NCI-H1105 (cell line): ENCODE results near the gene CBFA2T3.

Source experiments
- DNase-seq: peaks from one replicate; lab custom pipeline; 2025; lab: John Stamatoyannopoulos, UW

CBFA2T3 gene

DNA sequence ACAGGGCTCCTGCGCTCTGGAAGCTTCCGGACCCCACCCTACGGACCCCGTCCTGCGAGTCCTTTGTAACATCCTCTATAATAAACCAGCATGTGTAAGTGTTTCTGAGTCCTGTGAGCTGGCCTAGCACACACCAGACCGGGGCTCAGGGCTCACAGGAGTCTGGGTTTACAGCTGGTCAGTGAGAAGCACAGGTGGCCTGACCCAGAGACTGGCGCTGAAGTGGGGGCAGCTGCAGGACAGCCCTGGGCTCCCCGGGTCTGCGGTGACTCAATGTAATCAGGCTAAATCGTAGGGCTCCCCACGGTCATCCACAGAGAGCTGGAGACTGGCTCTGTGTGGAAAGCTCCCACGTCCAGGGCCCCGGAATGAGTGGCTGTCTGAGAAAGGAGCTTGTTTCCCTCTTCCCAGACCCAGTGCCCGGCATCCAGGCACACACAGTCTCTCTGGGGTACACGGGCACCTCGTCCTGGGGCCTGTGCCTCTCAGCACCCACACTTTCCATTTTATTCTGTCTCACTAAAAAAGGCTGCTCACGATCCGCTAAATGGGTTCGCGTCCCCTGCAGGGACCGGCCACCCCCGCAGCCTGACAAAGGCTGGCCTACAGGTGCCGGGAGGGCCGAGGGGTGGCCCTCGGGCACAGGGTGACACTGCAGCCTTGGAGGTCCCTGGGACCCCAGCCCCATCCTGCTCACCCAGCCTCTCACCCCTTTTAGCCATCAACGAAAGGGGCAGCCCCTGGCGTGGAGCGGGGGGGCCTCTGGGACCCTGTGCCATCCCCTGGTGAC, 18.9 kb upstream of the CBFA2T3 start:
- DNase-seq = no peak

DNA sequence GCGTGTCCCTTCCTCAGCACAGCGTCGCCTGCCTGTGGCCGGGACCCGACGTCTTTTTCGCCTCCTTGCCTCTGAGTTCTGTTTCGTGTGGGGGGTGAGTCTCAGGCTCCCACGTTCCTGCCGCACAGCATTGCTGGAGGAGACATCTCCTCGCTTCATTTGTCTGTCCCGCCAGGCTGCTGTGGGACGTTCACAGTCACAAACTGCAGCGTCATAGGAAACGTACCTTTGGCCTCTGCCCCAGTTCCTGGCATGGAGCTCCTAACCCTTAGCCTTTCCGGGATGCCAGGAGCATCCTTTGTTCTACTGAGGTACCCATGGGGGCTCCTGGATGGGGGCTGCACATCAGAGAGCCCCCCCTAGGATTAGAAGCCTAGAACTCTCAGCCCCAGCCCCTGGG, 18.2 kb upstream of the CBFA2T3 start:
- no peak for DNase-seq

DNA sequence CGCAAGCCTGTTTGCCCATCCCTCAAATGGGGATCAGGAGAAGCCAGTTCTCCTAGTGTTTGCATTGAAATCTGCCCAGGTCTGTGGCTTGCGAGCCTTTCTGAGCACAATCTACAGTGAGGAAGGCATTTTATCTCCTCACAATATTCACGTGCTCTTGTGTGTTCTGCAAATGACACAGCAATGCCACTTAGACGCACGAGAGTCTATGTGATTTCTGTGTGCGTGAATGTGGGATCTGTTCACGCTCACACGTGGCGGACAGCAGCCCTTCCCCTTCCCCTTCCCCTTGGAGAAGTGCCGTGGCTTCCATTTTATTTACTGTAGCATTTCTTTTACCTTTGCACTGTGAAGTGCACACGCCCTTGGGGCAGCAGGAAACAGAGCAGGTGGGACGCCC, 17.7 kb upstream of the CBFA2T3 start:
- DNase-seq = no peak

DNA sequence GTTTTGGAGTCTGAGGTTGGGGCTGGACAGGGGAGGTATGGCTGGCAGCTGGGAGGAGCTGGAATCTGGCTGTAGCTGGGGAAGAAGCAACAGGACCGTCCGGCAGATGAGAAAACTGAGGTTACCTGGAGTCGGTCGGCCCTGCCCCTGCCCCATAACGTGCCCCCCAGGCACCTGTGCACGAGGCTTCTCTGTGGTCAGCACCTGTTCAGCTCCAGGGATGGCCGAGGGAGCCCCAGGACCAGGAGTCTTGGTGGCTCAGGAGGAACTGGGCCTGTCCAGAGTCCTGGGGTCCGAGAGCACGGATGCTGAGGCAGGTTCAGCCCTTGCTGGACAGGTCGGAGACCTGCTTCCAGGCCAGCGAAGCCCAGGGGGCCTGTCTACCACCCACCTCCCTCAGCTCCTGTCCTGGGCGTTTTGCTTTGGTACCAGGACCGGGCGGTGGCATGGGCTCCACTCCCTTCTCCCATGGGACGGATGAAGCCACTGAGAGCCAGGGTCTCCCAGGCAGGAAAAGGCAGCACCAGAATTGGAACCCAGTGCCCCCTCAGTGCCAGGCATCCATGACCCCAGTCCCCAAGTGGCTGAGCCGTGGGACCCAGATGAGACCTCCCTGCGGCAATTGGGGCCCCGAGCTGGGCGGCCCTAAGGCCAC, 17.1 kb upstream of the CBFA2T3 start:
- DNase-seq = no peak

DNA sequence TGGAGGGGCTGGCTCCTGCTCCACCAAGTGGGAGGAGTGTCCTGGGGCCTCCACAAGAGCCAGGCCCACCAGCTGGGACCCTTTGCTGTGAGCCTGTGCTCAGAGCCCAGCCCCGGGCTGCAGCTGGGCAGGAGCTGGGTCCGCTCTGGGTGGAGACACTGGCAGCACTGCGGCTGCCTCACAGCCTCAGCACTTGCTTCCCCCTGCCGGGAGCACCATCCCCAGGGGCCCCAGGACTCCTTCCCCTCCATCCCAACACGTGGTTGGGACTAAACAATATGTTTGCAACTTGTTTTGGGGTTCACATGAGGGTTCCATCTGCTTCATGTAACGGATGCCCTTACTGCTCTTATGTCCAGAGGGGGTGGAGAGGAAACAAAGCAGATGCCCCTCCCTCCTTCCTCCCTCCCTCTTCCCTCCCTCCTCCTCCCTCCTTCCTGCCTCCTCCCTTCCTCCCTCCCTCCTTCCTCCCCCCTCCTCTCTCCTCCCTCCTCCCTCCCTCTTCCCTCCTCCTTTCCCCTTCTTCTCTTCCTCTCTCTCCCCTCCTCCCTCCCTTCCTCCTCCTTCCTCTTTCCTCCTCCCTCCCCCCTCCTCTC, 16.3 kb upstream of the CBFA2T3 start:
- no peak for DNase-seq

- no peak for DNase-seq
Measured at GRCh38 chr16:88992351-88993165, 15.6 kb upstream of the CBFA2T3 start.

DNA sequence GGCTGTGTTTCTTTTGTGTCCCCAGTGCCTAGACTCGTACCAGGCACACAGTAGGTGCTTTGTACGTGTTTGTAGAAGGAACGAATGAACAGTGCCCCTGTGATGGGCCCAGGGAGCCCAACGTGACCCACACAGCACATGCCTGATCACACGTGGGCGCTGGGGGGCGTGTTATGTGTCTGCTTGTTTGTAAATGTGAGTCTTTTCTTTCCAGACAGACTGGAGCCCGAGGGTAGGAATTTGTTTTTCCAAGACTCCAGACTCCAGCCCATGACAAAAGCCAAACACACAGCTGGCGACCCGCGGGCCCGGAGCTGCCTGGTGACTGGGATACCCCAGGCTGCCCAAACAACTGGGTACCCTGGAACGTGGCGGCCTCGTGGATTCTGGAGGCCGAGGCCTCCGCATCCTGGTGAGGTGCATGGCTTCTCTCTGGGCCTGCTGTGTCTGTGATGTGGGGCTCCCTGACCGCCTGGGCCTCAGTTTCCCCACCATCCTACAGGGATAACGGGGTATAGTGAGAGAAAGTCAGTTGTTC, 14.9 kb upstream of the CBFA2T3 start:
- no peak for DNase-seq

DNA sequence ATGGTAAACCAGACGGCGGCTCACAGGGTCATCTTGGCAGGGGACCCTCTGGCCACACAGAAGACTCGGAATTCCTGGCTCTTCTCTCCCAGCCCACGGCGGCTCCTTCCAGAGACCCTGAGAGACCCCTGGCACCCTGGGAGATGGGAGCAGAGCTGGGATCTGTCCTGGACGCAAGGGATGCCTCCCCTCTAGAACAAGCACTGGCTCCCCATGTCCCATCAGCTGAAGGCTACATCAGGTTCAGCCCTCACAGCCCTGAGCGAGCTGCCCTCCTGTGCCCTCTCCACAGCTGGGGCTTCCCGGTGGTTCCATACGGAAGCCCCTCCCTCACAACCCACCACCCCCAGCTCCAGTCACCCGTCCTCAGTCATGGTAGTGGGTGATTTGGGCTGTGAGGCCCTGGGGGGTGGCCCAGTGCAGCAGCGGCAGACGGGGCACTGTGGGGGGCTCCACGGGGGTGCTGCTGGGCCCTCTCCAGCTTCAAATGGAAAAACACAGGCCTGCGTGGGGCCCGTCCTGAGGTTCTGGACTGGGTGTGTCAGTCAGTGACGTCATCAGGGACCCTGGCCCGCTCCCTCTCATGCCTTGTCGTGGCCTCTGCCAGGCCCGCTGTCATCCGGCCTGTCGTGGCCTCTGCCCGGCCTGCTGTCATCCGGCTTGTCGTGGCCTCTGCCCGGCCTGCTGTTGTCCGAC, 13.0 kb upstream of the CBFA2T3 start:
- no peak for DNase-seq

DNA sequence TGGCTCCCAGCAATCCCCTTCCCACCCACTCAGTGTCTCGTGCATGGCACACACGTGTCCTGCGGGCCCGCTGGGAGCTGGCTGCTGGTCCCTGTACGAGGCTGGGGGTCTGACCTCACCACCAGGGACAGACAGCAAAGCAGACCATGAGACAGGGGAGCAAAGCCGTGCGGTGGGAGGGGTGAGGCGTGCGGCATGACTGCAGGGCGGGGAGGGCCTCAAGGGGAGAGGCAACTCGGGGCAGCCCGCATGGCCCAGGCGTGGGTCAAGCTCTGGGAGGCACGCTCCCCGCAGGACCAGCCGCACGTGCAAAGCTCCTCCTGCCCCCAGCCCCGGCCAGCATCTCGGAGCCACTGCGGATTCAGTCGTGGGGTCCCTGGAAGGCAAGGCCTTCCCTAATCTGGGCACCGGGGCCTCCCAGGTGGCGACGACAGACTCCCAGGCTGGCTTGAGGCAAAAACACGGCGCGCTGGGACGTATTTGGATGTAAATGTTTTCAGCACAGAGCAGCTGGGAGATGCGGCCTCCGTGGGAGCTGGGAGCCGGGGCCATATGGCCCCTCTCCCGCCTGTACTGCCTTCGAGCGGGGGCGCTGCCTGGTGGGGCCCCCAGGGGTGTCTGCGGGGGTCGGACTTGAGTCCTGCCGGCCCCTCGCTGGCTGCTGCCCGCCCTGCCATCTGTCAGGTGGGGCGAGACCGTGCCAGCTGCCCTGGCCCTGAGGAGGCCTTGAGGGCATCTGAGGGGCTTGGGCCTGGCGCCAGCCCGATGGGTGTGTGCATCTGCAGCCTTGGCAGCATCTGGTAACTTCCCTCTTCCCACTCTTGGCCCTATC, 12.2 kb upstream of the CBFA2T3 start:
- DNase-seq = peak; percentile 48

GRCh38 chr16:88985521-88985920, 8.5 kb upstream of the CBFA2T3 start:
- DNase-seq = no peak

- DNase-seq = no peak
Measured at GRCh38 chr16:88983771-88984687, 7.0 kb upstream of the CBFA2T3 start.

DNA sequence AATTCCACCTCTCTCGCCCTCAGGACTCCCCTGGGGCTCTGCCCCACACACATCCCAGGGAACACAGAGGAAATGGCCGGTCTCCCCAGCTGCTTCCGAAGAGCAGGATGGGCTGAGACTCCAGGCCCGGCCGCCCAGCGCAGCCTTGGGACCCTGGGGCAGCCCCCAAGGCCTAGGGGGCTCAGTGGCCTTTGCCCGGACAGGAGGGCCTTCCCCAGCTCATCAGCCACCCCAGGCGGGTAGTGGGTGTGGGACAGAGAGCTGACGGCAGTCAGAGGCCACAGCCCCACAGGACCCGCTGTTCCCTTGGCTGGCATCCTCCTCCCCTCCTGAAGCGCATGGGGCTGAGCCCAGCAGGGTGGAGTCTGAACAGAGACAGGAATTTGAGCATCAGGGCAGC, 6.2 kb upstream of the CBFA2T3 start:
- no peak for DNase-seq

- no peak for DNase-seq
Measured at GRCh38 chr16:88982286-88983084, 5.5 kb upstream of the CBFA2T3 start.

GRCh38 chr16:88979353-88980015, 2.5 kb upstream of the CBFA2T3 start:
- no peak for DNase-seq

DNA sequence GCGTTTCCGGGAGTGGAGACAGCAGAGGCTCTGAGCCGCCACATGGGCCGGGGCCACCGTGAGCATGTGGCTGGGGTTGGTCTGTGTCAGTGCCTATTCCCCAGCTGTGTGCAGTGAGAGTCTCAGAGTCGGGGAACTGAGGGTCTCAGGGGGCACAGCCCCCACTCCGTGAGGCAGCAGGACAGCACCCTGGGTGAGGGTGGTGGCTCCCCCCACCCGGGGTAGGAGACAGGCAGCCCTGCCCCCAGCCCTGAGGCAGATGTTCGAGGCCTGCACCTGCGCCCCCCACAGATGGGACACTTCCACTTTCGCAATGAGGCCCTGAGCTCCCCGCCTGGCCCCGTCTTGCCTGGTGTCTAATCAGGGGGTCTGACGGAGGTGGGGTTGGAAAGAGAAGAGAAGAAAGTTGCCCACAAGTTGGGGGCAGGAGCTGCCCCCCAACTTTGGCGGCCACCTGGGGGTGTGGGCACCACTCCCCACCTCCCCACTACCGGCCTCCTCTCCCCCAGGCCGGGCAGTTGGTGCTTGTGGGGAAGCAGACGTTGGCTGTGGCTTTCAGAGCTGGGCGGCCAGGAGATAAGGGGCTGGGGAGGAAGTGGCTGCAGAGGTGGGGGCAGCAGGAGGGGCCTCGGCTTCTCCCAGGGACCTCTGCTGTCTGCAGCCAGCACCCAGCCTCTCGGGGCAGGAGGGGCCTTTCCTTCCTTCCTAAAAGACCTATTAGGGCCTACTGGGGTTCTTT, 1.8 kb upstream of the CBFA2T3 start:
- DNase-seq = no peak

DNA sequence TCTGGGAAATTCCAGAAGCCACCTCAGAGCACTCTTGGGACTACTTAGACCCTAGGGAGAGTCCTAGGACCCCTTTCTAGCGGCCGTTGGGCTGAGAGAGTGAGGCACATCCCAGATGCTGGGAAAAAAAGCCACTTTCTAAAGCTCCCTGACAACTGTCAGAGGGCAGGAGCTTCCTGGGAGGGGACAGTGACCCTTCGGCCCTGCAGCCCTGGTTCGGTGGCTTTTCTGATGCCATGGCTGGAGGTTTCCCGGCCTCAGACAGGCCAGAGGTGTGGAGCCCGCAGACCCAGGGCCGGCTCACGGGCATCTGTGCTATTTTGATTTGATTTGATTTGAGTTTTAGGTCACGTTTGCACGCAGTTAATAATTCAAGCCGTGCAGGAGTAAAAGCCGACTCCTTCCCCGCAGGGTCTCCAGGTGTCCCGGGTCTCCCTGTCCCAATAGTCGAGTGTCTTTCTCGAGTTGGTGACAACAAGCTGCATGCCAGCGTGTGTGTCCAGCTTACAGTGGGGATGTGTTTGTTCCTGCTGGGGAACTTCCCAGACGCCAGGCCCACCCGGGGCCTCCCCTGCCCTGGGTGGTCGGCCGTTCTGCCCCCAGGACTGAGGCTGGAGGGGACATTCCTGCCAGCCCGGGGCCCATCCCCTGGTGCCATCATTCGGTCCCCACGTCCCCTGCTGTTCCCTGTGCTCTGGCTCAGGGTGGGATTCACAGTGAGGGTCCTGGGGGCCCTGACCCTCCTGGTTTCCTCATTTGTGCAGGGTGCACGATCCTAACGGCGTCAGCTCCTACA, 1.0 kb upstream of the CBFA2T3 start:
- no peak for DNase-seq
